Kasumi-1 (cell line): ENCODE results near the gene TMEM182.
A peak's percentile ranks its signal among the peaks of the same experiment; 100 is the strongest.

ENCODE experiments used
- DNase-seq, 2 experiments: peaks; one replicate each; lab custom pipeline; 2025; lab: John Stamatoyannopoulos, UW

TMEM182 gene

GRCh38 chr2:102768253-102768652 lies 6.4 kb downstream of the TMEM182 start:
- no peak for DNase-seq

- peak in 1 of 2 experiments; percentile 14 for DNase-seq
These were observed 7.1 kb downstream of the TMEM182 start for GRCh38 chr2:102768892-102769291.

DNA sequence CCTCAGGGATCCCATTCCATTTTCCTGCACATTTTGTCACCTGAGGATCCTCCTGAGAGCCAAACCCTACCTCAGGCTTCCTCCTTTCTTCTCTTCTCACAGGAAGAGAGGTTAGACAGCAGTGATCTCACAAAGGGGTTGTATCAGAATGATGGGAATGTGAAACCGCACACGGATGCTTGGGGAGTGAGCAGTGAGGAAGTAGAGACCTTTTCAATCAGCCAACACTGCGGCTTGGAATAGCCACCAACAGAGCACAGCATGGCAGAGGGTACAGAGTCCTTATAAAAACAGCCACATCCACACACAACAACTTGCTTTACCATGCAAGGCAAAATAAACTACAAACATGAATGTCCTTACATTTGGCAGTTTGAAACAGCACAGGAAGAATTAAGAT lies 8.7 kb downstream of the TMEM182 start:
- DNase-seq = no peak

DNA sequence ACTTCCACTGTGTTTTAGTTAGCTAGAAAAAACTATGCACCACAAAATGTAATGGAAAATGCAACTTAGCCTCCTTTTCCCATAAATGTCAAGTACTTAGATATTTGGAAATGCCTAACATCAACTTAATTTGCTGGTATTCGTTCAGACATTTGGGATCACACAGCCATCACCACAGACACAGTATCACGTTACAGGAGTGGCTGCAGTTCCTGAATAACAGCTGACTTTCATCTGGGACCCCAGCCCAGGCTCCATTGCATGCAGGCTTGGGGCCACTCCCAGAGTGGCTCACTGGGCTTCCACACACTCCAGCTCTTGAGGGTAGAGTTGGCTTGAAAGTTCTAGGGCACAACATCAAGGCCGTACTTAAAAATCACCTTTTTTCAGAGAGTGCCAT lies 9.3 kb downstream of the TMEM182 start:
- DNase-seq = no peak

DNA sequence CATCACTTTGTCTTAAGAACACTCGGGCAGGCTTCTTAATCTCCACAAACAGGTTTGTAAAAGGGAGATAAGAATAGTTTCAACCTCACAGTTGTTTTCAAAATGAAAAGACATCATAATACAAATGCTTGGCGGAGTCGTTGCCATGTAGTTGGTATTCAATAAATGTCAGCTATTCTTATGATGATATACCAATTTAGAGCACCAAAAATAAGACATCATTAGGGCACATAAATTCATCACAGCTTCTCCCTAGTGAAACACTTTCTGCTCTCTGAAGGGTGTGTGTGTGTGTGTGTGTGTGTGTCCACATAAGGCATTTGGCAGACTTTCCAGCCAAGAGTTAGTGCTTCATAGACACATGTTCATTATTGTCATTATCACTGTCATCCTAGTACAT lies 10.8 kb downstream of the TMEM182 start:
- no peak for DNase-seq

DNA sequence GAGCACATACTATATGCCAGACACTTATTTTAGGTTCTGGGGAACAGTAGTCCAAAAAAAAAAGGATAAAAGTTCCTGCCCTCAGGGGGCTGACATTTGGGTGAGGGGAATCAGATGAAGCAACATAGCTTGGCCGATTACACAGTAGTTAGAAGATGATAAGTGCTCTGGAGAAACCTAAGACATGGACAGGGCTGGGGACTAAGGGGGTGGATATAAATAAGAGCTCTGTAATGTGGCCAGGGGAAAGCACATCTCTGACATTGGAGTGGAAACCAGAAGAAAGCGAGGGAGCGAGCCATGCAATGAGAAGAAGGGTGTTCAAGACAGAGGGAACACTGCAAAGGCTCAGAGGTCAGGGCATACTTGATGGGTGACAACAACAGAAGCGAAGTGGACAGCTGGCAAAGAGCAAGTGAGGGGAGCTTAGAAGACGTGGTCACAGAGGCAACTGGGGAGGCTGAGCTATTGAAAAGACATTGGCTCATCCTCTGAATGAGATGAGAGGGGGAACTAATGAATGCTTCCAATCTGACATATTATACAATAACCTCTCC lies 11.4 kb downstream of the TMEM182 start:
- no peak for DNase-seq

GRCh38 chr2:102778260-102778659 lies 16.4 kb downstream of the TMEM182 start:
- no peak for DNase-seq

DNA sequence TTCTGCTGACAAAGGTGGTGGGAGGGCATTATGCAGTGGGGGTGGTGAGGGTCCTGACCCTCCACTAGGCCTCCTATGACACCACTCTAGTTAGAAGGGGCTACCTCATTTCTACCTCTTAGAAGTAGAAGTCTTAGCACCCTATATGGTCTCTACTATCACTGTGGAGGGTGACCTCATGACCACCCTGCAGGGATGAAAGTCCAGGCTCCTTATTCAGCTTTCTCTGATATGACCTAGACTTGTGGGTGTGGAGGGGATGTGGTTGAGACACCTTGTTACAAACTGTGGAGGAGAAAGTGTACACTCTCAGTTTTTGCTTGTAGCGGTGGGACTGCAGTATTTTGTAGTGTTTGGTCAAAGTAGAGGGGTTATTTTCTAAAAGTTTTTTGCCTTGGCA lies 18.6 kb downstream of the TMEM182 start:
- no peak for DNase-seq

GRCh38 chr2:102782187-102782586 lies 20.4 kb downstream of the TMEM182 start:
- DNase-seq = no peak

DNA sequence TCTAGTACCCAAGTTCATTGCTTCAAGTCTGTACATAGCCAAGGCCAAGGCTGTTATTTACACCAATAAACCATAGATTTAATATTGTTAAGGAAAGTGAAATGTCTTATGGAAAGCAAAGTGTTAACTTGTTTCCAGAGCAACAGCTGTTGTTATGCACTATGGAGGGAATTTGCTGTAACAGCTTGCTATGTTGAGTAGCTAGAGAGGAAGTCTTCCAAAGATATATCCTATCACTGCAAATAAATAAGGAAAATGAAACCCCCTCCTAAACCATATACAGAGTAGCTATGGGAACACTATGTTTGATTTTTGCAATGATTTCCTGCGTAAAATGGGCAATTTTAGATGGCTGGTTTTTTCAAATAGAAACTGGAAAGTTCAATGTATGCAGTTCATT lies 21.1 kb downstream of the TMEM182 start:
- DNase-seq = no peak

DNA sequence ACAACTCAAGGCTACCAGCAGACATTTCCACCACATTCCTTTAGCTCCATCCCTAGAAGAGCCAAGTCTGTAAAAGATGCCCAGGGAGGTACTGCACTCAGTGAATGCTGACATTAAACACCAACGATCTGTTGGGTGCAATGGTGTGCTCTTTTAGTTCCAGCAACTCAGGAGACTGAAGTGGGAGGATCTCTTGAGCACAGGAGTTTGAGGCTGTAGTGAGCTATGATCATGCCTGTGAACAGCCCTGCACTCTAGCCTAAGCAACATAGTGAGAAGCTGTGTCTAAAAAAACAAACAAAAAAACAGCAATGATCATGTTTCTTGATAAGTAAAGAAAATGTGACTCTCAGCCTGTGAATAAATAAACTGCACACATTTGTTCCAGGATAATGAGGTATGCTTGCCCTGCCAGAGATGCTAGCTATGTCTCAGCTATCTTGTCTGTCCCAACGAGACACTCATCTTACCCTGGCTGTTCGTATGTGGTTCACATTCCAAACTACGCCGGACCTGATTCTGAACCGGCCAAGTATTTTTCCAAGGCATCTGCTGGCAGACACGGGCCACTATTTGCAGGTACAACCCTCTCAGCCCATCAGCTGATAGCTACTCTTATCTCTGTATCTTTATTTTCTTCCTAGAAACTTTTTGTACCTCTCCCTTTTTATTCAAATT lies 21.8 kb downstream of the TMEM182 start:
- DNase-seq = no peak

- no peak for DNase-seq
These were observed 23.1 kb downstream of the TMEM182 start for GRCh38 chr2:102784940-102785339.

- DNase-seq = no peak
These were observed 26.5 kb downstream of the TMEM182 start for GRCh38 chr2:102788216-102788884.

DNA sequence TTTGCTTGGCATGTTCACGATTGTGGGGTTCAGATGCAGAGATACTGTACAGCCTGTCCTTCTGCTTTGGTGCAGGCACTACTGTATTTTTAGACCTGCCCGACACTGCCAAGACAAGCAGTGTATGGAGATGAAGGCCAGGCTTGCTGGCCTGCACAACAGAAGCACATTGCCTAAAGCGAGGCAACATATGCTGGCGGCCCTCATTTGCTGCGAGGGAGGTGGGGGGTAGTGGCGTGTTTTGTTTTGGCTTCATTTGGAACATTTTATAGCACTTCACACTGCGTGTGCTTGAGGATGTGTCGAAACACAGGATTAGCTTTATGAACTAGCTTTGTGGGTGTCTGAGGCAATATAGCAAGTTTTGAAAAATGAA lies 27.0 kb downstream of the TMEM182 start:
- DNase-seq = no peak

DNA sequence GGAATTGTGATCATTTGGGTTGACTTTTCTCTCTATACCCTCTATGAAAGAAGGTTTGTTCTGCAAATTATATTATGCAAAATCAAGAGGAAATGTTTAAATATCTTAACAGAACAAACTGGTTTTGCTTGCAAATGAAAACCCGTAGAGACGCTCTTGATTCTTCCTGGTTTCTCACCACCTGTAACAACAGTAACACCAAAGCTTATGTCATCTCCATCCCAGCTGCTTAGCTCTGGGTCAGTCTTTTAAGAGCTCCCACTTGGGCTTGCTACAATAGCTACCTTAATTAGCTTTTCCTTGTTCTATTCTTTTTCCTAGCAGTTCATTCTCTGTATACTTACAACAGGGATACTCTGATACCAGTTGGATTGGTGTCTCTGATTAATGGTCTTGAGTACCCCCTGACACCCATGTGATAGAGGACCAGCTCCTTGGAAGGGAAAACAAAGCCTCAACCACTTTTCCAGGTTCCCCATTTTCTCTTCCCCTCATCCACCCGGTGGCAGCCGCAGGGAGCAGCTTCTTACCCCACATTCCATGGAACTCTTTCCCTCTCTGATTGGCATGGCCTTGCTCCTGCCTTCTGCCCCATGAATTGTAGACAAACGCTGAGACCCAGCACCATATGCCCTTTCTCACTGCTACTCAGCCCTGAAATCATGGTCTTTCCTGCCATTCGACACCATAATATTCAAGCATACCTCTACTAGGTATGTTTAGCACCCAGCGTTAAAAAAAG lies 27.7 kb downstream of the TMEM182 start:
- no peak for DNase-seq

DNA sequence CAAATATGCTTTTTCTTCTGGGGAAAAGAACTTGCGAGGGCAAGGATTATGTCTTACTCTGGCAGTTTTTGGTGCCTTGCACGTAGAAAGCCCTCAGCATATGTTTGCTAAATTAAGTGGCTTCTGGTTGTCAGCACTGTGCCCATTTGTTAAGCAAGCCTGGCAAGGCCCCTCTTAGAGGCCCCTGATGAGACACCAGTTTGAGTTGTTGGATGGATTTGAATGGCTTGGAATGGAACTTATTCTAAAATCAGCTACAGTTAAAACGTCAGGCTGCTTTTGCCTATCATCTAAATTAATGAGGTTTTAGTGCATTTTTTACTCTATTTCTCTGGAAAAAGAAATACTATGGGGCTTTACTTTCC lies 28.2 kb downstream of the TMEM182 start:
- no peak for DNase-seq

DNA sequence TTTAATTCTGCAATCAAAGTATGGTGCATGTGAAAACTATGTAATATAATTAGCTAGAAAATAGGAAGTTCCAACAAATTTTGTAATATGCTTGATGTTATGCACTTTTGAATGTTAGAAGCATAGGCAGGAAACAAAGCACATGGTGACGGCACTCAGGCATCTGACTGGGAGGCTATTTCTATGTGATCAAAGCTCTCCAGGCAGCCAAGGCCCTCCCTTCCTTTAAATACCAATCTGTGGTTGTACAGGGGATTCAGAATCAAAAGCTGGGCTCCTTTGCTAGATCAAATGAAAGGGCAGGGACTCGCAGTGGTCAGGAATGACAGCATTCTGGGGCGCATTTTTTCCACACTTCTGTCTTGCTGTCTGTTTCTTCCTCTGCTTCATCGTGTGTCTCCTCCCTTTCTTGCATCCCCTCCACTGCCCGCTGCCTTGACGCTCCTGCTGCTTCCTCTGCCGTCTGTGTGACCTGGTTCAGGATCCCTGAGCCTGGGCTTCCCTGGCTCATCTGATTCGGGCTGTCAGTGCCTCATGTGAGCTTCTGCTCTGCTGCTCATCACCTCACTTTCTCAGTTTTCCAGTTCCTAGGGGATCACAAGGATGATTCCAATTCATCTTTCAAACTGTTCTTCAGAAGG lies 30.9 kb downstream of the TMEM182 start:
- DNase-seq = peak; percentile 17 to 26

DNA sequence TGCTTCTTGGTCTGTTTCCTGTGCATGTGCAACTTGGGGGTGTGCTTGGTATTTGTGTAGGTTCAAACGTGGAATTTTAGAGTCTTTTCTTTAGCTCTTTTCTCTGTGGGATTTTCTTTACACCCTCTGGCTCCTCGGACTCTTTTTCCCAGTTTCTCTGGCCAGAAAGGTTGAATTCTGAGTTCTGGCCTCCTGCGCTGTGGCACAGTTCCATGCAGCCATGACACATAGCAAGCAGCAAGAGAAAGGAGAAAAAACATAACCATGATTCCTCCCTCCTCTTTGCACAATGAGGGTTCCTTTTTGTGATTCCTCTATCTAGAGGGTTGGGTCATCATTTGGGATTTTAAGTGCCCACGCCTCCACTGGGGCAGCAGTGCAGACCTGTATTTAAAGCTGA lies 33.8 kb downstream of the TMEM182 start:
- no peak for DNase-seq

GRCh38 chr2:102796337-102796736 lies 34.5 kb downstream of the TMEM182 start:
- DNase-seq = no peak

GRCh38 chr2:102797486-102797885 lies 35.7 kb downstream of the TMEM182 start:
- no peak for DNase-seq

DNA sequence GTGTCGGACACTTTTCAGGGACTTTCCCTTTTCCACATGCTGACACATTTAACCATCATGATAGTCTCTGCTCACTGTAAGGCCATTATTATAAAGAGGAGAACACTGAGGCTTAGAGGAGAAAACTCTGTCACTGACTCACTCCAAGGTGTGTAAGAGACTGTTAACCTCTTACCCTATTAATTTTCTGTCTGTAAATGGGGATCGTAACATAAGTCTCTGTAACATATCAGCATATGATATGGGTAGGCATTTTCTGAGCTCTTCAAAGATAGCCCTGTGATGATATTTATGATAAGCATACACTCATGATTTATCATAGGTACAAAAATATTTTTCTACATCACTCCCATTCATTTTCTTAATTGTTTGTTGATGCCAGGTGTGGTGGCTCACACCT lies 36.4 kb downstream of the TMEM182 start:
- no peak for DNase-seq

DNA sequence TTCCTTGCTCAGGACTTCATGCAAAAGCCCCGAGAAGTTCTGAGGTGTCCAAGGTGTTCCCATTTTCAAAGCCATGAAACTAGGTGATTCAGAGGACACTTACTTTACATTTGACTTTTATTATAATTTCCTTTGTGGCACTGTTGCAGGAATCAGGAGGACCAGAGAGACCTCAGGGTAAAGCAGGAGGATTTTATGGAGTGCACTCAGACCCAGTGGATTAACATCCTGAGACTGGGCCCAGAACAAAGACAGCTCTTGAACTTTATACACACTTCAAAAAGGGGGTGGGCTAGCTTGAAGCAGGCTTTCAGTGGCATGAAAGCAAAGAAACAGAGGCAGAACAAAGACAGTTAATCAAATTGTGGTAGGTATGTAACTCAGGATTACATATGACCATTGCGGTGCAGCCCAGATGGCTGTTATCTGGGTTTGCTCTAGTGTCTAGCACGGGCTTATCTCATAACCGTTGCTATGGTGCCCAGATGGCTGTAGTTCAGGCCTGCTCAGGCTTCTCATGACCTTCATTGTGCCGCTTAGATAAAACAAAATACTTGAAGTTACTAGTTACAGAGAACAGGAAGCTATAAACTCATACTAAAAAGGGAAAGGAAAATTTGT lies 39.4 kb downstream of the TMEM182 start:
- no peak for DNase-seq
